Gastrocnemius medialis (tissue), 4 donors: Measurements from ENCODE around the gene GRAMD2B.

Experiments
- POLR2A ChIP-seq, 2 donors: fragments of 450-650 bp; IDR thresholded peaks; one replicate each; pipeline ENCODE4 v1.6.1; 2017; ENCODE audit warnings: antibody characterized with exemption in 2 of 2, mild to moderate bottlenecking in 2 of 2, moderate library complexity in 2 of 2
- TF ChIP-seq, protein P1 (sequence below), 5 experiments: fragments of 450-650 bp in 3 of 5; fragments of 200-600 bp in 2 of 5; sonication (generic) in 2 of 5; IDR thresholded peaks in 4 of 5; conservative IDR thresholded peaks in 1 of 5; 1 replicate in 4 of 5; 2 replicates in 1 of 5; pipeline ENCODE4 v1.5.1; 2016 to 2019; ENCODE audit warnings: antibody characterized with exemption in 5 of 5, mild to moderate bottlenecking in 3 of 5, moderate library complexity in 3 of 5

DNA sequence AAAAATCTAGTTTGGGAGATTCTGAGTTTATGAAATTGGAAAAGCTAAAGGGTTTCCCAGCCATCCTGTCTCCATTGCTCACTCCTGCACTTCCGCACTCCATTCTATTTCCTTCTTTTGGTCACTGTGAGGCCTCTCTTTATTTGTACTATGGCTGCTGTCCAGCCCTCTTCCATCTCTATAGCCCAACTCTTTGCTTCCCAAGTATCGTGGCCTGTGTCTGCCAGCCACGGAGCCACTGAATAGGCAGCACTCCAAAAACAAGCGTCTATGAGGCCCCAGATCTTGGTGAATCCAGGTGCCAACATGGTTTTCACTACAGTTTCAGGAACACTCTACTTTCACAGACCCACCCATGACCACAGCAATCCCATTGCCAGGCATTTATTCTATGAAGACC, 37.2 kb downstream of the GRAMD2B start:
- TF ChIP-seq, protein P1, sequence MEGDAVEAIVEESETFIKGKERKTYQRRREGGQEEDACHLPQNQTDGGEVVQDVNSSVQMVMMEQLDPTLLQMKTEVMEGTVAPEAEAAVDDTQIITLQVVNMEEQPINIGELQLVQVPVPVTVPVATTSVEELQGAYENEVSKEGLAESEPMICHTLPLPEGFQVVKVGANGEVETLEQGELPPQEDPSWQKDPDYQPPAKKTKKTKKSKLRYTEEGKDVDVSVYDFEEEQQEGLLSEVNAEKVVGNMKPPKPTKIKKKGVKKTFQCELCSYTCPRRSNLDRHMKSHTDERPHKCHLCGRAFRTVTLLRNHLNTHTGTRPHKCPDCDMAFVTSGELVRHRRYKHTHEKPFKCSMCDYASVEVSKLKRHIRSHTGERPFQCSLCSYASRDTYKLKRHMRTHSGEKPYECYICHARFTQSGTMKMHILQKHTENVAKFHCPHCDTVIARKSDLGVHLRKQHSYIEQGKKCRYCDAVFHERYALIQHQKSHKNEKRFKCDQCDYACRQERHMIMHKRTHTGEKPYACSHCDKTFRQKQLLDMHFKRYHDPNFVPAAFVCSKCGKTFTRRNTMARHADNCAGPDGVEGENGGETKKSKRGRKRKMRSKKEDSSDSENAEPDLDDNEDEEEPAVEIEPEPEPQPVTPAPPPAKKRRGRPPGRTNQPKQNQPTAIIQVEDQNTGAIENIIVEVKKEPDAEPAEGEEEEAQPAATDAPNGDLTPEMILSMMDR (IDR thresholded peaks at IDR 0.05 in 4 of 5, conservative IDR thresholded peaks at IDR 0.05 in 1 of 5): no peak
- no peak for TF ChIP-seq POLR2A (IDR thresholded peaks at IDR 0.05)
